ENCODE results near the gene GRIFIN.

Gene GRIFIN

GRCh38 chr7:2517026-2517425 lies 40.8 kb upstream of the GRIFIN start:
- no peak overlapping the region for H3K4me2 ChIP-seq
- H3K27ac ChIP-seq: no peak overlapping the region
- no peaks in the 10 kb centered on the region for H4K20me1 ChIP-seq (ENCODE audit: insufficient read depth)
- H3K79me2 ChIP-seq (ENCODE audit: insufficient read depth, low read depth): no peaks in the 10 kb centered on the region
- H3K27me3 ChIP-seq (ENCODE audit: insufficient read depth, low read depth): peaks cover 77% of the 10 kb centered on the region
- no peak overlapping the region for H3K4me3 ChIP-seq (IDR thresholded peaks at IDR 0.05; ENCODE audit: insufficient read depth, low read depth, low read length)
- H2AFZ ChIP-seq (ENCODE audit: low read depth): no peak overlapping the region
- TF ChIP-seq CTCF (conservative IDR thresholded peaks at IDR 0.05; ENCODE audit: low read depth, low read length): no peak
- H3K4me1 ChIP-seq (ENCODE audit: low read depth, poor library complexity, severe bottlenecking): peaks cover 21% of the 10 kb centered on the region
- no peaks in the 10 kb centered on the region for H3K36me3 ChIP-seq (ENCODE audit: insufficient read depth)
- no peak overlapping the region for H3K9ac ChIP-seq

- no peaks in the 10 kb centered on the region for H3K36me3 ChIP-seq (ENCODE audit: insufficient read depth)
- H3K4me1 ChIP-seq (ENCODE audit: low read depth, poor library complexity, severe bottlenecking): peaks cover 16% of the 10 kb centered on the region
- no peak overlapping the region for H3K4me2 ChIP-seq
- TF ChIP-seq CTCF (conservative IDR thresholded peaks at IDR 0.05; ENCODE audit: low read depth, low read length): no peak
- H3K27me3 ChIP-seq (ENCODE audit: insufficient read depth, low read depth): peaks cover 76% of the 10 kb centered on the region
- no peak overlapping the region for H3K9ac ChIP-seq
- no peaks in the 10 kb centered on the region for H3K79me2 ChIP-seq (ENCODE audit: insufficient read depth, low read depth)
- H4K20me1 ChIP-seq (ENCODE audit: insufficient read depth): no peaks in the 10 kb centered on the region
- H2AFZ ChIP-seq (ENCODE audit: low read depth): no peak overlapping the region
- H3K4me3 ChIP-seq (IDR thresholded peaks at IDR 0.05; ENCODE audit: insufficient read depth, low read depth, low read length): no peak overlapping the region
- no peak overlapping the region for H3K27ac ChIP-seq
These were observed 40.0 kb upstream of the GRIFIN start for GRCh38 chr7:2516194-2516555.

GRCh38 chr7:2515424-2516193 lies 39.4 kb upstream of the GRIFIN start:
- Histone ChIP-seq H3K27ac (no peak overlapping the region), H3K4me2 (no peak overlapping the region), H3K79me2 (ENCODE audit: insufficient read depth, low read depth) (no peaks in the 10 kb centered on the region), H2AFZ (ENCODE audit: low read depth) (no peak overlapping the region), H3K27me3 (ENCODE audit: insufficient read depth, low read depth) (peaks cover 73% of the 10 kb centered on the region), H3K9ac (no peak overlapping the region), H3K4me3 (IDR thresholded peaks at IDR 0.05; ENCODE audit: insufficient read depth, low read depth, low read length) (no peak overlapping the region), H3K4me1 (ENCODE audit: low read depth, poor library complexity, severe bottlenecking) (peaks cover 15% of the 10 kb centered on the region), H4K20me1 (ENCODE audit: insufficient read depth) (no peaks in the 10 kb centered on the region), H3K36me3 (ENCODE audit: insufficient read depth) (no peaks in the 10 kb centered on the region)
- TF ChIP-seq CTCF (conservative IDR thresholded peaks at IDR 0.05; ENCODE audit: low read depth, low read length): no peak

- Histone ChIP-seq H4K20me1 (ENCODE audit: insufficient read depth) (no peaks in the 10 kb centered on the region), H3K4me2 (no peak overlapping the region), H3K4me3 (IDR thresholded peaks at IDR 0.05; ENCODE audit: insufficient read depth, low read depth, low read length) (no peak overlapping the region), H3K9ac (no peak overlapping the region), H3K27me3 (ENCODE audit: insufficient read depth, low read depth) (peaks cover 66% of the 10 kb centered on the region; the same call in 1 of the 2 replicates), H3K79me2 (ENCODE audit: insufficient read depth, low read depth) (no peaks in the 10 kb centered on the region), H3K36me3 (ENCODE audit: insufficient read depth) (no peaks in the 10 kb centered on the region), H3K27ac (no peak overlapping the region), H3K4me1 (ENCODE audit: low read depth, poor library complexity, severe bottlenecking) (peaks cover 16% of the 10 kb centered on the region), H2AFZ (ENCODE audit: low read depth) (no peak overlapping the region)
- TF ChIP-seq CTCF (conservative IDR thresholded peaks at IDR 0.05; ENCODE audit: low read depth, low read length): no peak
These were observed 38.5 kb upstream of the GRIFIN start for GRCh38 chr7:2514473-2515423.
